GM18517 (cell line): Measurements from ENCODE around the gene HMOX1.
"Not testable (repeated sequence)": the region's sequence is repeated elsewhere in the genome, so short reads cannot be mapped to it uniquely, and the experiment has no call there.

Experiments
- ATAC-seq: cut with Tn5 transposase; IDR thresholded peaks from one replicate; pipeline ENCODE4 v1.9.1; 2021; ENCODE audit warnings: mild to moderate bottlenecking, moderate library complexity; ENCODE audit not compliant: unreplicated experiment

HMOX1 gene

DNA sequence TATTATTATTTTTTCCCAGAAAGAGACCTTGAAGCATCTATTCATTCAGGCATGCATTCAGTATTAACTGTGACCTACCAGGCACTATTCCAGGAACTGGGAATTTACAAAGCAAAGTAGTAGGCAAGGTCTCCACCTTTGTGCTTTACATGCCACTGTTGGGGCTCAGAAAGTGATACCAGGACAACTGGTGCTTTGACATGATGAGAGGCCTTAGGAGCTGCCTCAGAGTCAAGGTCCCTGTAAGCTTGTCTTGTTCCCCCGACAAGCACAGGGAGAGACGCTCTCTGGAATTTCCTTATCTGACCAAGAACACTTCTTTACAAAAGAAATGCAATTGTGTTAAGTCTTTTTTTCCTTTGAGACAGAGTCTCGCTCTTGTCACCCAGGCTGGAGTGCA is 2.3 kb upstream of the HMOX1 start:
- ATAC-seq = no peak

- no peak for ATAC-seq
These were observed 1.5 kb upstream of the HMOX1 start for GRCh38 chr22:35379146-35379993.

DNA sequence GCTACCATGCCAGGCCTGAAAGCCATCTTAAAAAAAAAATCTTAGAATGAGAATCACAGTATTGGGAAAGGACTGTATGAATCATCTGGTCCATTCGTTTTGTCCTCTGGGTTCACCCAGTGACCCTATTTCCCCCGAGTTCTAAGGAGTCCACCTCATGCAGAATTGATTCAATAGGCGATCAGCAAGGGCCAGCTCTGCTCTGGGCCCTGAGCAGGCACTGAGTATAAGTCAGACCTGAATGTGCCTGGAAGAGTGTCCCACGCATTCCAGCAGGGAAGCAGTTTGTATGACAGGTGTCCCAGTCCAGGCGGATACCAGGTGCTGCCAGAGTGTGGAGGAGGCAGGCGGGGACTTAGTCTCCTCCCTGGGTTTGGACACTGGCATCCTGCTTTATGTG is 883 bp upstream of the HMOX1 start:
- ATAC-seq = no peak

DNA sequence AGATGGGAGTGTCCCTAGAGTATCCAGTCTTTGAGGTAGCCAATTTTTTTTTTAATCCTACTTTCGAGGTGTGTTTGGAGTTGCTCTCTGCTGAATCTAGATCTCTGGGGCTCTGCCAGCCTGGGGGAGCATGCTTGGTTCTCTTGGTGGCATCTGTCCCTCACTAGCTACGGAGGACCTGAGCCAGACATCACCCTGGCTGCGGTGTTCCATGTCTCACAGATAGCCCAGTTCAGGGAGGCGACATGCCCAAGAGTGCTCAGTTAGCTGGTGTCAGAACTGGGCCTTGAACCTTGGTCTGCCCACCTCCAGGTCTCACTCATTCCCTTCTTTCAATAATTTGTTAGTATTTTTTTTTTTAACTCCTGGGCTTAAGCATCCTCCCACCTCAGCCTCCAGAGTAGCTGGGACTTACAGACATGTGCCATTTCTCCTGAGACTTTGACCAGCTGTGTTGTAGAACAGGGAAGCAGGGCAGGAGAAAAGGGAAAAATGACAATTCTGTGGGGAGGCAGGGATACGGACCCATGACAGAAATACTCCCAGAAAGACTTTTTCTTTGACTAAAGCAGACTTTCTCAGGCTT is 621 bp downstream of the HMOX1 start:
- ATAC-seq = no peak

DNA sequence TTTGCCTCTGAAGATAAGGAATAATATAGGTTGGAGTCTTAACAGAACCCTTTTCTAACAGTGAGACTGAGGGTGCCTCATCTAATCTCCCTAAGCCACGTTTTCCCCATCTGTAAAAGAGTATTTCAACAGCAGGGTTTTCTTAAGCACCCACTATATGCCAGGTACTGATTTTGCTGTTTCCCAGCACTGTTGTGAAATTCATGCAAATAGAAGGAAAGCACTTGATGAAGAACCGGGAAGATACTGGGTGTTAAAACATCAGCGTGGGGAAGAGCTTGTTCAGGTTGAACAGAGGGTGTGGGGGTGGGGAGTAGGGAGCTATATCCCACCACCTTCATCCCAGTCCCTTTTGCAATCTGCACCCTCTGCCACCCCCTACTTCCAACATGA is 2.8 kb downstream of the HMOX1 start:
- ATAC-seq = no peak

- no peak for ATAC-seq
These were observed 3.6 kb downstream of the HMOX1 start for GRCh38 chr22:35384527-35384926.

- no peak for ATAC-seq
These were observed 4.2 kb downstream of the HMOX1 start for GRCh38 chr22:35384975-35385588.

GRCh38 chr22:35386670-35387288 is 5.9 kb downstream of the HMOX1 start:
- no peak for ATAC-seq

- no peak for ATAC-seq
These were observed 10.0 kb downstream of the HMOX1 start for GRCh38 chr22:35390933-35391332.

DNA sequence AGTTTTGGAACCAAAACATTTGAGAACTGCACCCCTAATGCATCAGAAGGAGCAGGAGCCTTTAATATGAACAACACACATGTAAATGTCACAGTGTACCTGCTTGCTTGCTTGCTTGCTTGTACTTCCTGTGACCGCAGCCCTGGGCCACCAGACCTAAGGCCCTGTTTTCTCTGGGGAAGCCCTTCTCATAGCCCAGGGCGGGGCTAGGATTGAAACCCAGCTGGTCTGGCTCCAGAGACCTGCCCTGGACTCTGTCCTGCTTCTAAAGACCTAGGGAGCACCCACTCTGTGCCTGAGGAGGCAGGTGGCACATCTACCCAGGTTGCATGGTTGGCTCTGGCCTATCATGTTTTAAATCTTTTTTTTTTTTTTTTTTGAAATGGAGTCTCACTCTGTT is 11.5 kb downstream of the HMOX1 start:
- ATAC-seq = no peak

DNA sequence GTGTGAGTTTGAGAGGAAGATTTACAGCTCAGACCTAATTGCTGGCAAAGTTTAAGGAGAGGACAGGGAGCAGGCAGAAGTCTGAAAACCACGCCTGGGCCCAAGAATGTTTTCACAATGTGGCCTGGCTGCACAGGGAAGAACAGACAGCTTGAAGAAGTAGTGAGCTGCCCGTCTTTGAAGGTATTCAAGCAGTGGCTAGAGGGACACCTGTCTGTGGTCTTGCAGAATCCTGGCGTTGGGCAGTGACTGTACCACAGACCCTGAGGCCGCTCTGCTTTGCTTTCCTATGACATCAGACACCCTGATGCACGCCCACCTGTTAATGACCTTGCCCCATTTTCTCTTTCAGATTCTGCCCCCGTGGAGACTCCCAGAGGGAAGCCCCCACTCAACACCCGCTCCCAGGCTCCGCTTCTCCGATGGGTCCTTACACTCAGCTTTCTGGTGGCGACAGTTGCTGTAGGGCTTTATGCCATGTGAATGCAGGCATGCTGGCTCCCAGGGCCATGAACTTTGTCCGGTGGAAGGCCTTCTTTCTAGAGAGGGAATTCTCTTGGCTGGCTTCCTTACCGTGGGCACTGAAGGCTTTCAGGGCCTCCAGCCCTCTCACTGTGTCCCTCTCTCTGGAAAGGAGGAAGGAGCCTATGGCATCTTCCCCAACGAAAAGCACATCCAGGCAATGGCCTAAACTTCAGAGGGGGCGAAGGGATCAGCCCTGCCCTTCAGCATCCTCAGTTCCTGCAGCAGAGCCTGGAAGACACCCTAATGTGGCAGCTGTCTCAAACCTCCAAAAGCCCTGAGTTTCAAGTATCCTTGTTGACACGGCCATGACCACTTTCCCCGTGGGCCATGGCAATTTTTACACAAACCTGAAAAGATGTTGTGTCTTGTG is 12.5 kb downstream of the HMOX1 start:
- ATAC-seq = no peak

DNA sequence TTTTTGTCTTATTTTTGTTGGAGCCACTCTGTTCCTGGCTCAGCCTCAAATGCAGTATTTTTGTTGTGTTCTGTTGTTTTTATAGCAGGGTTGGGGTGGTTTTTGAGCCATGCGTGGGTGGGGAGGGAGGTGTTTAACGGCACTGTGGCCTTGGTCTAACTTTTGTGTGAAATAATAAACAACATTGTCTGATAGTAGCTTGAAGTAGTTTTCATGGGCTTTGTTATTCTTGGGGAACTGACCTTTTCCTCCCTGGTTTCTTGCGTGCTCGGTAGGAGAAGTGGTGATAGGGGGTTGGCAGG is 13.1 kb downstream of the HMOX1 start:
- no peak for ATAC-seq

- ATAC-seq = no peak
These were observed 14.1 kb downstream of the HMOX1 start for GRCh38 chr22:35394810-35395563.

DNA sequence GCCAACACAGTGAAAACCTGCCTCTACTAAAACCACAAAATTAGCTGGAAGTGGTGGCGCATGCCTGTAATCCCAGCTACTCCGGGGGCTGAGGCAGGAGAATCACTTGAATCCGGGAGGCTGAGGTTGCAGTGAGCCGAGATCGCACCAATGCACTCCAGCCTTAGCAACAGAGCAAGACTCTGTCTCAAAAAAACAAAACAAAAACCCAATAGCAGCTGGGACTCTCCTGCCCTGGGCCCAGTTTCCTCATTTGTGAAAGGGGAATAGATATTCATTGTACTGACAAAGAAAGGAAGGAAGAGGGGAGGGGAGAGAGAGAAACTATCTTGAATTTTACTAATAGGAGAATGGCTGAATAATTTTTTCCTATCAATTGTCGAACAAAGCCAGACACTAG is 15.7 kb downstream of the HMOX1 start:
- ATAC-seq = not testable (repeated sequence)

DNA sequence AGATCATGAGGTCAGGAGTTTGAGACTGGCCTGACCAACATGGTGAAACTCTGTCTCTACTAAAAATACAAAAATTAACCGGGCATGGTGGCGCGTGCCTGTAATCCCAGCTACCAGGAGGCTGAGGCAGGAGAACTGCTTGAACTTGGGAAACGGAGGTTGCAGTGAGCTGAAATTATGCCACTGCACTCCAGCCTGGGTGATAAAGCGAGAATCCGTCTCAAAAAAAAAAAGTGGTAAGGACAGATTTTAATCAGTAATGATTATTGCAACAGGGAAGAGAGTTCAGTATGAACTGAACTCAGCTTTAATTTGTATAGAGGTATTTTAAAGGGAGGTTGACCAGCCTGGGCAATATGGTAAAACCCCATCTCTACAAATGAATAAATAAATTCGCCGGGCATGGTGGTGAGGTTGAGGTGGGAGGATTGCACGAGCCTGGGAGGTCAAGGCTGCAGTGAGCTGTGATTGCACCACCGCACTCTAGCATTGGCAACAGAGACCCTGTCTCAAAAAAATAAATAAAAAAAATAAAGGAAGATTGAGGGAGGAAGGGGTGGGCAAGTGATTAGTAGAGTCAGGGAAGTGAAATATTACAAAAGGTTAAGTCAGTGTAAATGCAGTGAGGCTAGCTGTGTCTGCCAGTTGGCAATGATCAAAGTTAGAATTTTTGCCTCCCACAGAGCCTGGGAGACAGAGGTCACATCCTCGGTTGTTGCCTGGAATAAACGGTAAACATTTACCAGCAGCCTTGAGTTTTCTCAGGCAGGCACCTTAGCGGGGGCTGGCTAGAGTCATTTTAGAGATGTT is 16.4 kb downstream of the HMOX1 start:
- no peak for ATAC-seq

- no peak for ATAC-seq
These were observed 17.7 kb downstream of the HMOX1 start for GRCh38 chr22:35398591-35398973.

- no peak for ATAC-seq
These were observed 18.3 kb downstream of the HMOX1 start for GRCh38 chr22:35399114-35399677.

- peak; percentile 90 for ATAC-seq
These were observed 19.0 kb downstream of the HMOX1 start, which contains the start of gene MCM5 for GRCh38 chr22:35399678-35400500. MCM5 (plus strand) TSS chr22:35400140; CDS start chr22:35400439, 299 bp downstream.
